Stimulated activated CD8-positive, alpha-beta memory T cell treated with anti-CD3 and anti-CD28 coated beads, Interleukin-4, amount 100 ng/mL, for 48 hours (primary cell): ENCODE data around the gene CCDC85A.

Experiments used
- DNase-seq: peaks from one replicate; pipeline ENCODE4 v3.0.0-alpha.2; 2020

CCDC85A gene

GRCh38 chr2:56195563-56195962, 11.8 kb downstream of the CCDC85A start:
- no peak for DNase-seq

DNA sequence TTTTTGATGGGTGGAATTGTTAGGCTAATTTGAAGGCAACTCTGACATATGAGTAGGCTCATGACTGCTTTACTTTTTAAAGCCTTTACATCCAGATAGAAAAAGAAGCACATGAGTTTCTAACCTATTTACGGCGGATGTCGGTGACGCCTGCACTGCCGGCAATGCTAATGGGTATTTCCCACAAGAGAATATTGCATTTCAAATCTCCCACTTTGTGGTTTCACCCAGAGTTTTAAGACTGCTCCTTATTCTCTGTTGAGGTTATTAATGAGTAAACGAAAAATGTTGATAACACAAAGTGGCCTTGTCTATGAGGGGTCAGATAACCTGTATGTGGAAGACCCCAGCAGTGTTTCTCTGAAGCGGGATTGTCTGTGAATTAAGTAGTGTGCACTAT, 14.0 kb downstream of the CCDC85A start:
- no peak for DNase-seq

DNA sequence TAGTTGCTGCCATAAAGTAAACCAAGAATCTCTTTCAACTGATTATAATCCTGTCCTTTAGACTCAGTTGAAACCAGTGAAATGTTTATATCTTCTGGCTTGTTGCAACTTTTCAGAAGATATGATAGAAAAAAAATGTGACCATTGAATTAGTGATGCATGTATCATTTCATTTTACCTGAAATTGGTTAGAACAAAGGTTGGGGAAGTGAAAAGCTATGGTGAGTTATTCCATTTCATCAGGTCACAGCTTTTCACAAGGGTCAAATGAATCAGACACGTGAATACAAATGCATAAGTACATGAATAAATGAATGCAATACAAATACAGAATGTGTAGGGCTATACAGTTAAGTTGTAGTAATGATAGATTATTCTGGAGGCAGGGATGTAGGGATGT, 15.1 kb downstream of the CCDC85A start:
- no peak for DNase-seq

- DNase-seq, result no peak
Measured at GRCh38 chr2:56199492-56199891, 15.7 kb downstream of the CCDC85A start.

GRCh38 chr2:56202381-56203121, 18.8 kb downstream of the CCDC85A start:
- DNase-seq, result no peak

DNA sequence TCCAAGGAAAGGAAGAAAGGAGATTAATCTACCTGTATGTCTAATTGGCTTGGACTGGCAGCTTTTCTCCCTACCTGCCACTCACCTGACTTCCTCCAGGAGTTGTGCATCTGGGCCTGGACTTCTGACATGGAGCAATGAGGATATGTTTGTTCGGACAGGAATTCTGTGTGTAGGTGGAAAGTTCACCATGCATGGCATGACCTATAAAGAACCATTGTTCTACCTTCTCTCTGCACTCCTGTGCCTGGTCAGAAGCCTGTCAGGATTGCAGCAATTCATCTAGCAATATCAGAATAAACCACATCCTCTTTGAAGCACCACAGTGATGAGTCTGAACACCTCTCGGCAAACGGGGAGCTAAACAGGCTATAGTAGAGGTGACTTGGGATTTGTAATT, 20.8 kb downstream of the CCDC85A start:
- no peak for DNase-seq

DNA sequence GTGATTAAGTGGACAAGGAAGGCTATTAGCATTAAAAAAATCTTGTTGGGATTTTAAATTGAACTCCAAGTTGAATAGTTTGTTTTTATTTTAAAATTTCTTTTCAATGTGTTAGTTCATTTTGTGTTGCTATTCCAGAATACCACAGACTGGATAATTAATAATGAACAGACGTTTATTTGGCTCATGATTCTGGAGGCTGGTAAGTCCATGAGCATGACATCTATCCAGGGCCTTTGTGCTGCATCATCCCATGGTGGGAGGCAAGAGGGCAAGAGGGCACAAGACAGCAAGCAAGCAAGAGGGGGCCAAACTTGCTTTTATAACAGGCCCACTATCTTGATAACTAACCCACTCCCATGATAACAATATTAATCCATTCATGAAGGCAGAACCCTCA, 22.5 kb downstream of the CCDC85A start:
- no peak for DNase-seq

- no peak for DNase-seq
Measured at GRCh38 chr2:56207760-56208159, 24.0 kb downstream of the CCDC85A start.

GRCh38 chr2:56208380-56208779, 24.6 kb downstream of the CCDC85A start:
- DNase-seq, result no peak

DNA sequence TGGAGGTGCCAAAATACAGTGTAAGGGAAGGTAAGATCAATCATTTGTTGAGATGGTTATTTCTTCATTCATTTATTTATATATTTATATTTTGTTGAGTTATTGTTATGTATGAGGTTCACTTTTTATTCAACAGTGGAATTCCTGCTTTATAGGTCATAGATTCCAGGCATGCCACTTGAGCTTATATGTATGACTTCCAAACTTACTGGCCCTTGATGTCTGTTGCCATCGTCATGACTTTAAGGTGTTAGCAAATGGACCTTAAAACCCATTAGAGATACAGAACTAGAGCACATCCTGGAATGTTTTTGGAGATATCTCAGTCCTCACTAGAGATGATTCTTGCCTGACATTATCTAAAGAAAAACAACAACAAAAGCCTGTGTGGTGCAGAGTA, 25.9 kb downstream of the CCDC85A start:
- no peak for DNase-seq

- DNase-seq, result no peak
Measured at GRCh38 chr2:56210291-56210690, 26.5 kb downstream of the CCDC85A start.

GRCh38 chr2:56211048-56211447, 27.3 kb downstream of the CCDC85A start:
- DNase-seq, result no peak

DNA sequence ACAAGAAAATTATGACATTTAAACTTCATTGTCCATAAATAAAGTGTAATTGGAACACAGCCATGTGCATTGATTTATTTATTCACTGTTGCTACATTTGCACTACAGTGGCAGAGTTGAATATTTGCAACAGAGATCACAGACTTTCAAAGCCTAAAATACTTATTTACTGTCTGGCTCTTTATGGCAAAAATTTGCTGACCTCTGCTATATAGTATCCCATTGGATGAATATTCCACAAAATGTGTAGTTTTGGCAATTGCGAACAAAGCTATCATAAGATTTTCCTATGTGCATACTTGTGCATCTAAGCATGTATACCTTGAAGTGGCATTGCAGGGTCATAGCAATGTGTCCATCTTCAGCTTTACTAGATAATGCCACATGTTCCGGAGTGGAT, 32.1 kb downstream of the CCDC85A start:
- DNase-seq, result no peak

- DNase-seq, result no peak
Measured at GRCh38 chr2:56217106-56217505, 33.3 kb downstream of the CCDC85A start.

- DNase-seq, result no peak
Measured at GRCh38 chr2:56222481-56222880, 38.7 kb downstream of the CCDC85A start.

- DNase-seq, result no peak
Measured at GRCh38 chr2:56224316-56224715, 40.5 kb downstream of the CCDC85A start.

DNA sequence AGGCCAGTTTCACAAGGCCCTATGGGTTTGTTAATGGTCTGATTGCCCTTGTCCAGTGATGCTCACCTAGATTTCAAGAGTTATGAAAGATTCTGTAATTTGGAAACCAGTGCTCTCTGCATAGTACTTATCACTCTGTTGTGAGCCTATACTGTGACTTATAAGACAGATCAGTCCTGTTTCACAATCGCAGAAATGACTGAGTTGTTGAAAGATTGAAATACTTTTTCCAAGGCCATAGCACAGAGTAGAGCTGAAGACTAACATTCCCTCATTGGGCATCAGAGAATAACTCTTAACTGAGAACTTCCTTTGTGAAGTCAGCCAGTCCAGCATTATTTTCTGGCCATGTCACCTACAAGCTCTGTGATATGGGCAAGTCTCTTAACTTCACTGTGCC, 44.0 kb downstream of the CCDC85A start:
- no peak for DNase-seq

GRCh38 chr2:56229397-56230060, 45.7 kb downstream of the CCDC85A start:
- DNase-seq, result no peak

DNA sequence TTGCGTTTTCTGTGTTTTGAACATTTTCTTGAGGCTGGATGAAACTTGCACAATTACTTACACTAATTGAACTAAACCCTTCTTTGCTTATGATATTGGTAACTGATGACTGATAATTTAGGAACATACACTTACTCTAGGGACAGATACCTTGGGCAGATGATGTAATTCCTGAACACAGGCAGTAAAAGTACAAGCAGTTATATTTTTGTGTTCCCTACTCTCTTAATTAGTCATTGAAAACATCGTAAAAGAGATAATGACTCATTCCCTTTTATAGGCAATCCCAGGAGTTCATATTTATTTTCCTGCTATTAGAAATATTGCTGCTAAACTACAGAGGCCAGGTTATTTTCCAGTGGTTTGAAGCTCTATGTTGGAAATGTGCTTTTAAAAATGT, 46.4 kb downstream of the CCDC85A start:
- no peak for DNase-seq

- no peak for DNase-seq
Measured at GRCh38 chr2:56231361-56231760, 47.6 kb downstream of the CCDC85A start.

DNA sequence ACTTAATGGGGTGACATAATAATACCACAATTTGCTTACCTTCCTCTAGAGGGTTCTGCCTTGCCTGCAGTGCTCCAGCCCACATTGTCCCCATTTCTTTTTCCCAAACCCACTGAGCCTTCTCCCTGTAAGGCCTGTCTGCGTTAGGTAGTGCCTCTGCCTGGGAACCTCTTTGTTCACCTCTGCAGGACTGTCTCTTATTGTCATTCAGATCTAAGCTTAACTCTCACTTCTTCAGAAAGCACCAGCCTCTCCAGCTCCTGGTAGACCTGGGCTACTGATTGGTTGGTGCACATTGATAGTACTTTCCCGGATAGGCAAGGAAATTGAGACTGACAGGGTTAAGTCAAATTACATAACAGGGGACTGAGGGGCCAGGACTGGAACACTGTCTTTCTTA, 49.1 kb downstream of the CCDC85A start:
- no peak for DNase-seq

DNA sequence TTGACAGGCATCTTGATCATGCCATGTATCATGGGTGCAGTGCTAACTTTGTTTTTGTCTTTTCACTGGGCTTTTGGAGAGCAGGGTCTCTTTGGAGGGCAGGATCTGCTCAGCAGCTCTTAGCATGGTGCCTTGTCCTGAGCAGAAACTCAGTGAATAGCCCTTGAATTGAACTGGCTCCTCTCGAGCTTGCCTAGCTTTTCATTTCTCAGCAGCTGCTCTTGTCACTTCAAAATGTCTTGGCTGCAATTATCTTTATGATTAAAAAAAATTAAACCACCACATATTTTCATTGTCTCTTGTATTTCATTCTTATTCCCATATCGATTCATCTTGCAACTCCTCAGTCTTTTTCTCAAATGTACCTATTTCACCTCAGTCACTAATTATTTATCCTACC, 50.5 kb downstream of the CCDC85A start:
- no peak for DNase-seq

DNA sequence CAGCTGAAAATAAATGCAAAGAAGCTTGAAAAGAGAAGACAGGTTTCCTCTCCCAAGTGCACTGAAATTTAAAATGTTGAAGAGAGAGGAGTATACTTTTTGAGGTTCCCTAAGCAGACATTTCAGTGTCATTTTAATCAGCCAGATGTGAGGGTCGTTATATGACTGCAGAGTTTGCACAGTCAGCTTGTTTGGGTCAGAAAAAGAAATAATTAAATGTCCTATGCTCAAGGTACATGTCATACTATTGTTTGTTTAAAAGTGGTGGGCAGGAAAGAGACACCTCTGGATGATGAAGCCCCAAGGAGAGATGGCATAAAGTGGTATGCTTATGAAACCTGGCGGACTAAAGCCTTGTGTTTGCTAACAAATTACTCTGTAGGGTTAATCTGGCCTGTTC, 55.2 kb downstream of the CCDC85A start:
- no peak for DNase-seq

DNA sequence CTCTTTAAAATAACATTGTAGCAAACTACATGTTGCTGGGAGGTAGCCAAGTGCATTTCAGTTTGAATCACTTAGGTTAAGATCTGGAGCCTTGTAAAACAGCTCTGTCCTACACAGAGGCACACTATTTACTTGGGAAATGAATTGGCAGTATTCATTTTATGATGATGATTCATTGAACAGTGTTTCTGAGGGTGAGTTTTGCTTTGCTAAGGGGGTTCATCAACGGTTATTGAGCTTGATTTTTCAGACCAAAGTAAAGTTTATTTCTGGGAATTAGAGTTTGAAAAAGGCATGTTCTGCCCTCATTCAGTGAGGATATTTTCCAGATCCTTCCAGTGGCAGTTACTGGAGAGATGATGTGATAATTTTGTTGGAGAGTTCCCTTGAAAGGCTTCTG, 55.6 kb downstream of the CCDC85A start:
- DNase-seq, result no peak

GRCh38 chr2:56240210-56240609, 56.4 kb downstream of the CCDC85A start:
- no peak for DNase-seq
